ENCODE results near the gene ATXN1.
"Not testable (repeated sequence)": the region's sequence is repeated elsewhere in the genome, so short reads cannot be mapped to it uniquely, and the experiment has no call there.

The ATXN1 gene

DNA sequence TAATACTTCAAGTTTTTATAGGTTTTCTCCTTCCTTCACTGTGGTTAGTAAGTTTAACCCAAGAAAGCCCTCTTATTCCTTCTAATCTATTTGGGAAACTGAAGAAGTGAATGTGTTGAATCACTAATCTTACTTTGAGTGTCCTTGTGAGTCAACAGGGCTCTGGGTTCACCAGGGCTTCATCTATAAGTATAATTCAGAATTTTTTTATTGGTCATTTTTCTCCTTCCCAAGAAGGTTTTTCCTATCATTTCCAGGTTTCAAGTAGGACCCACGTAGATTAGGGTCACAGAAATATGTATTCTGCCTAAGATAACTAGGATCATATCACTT, 191.1 kb downstream of the ATXN1 start:
- no peak for DNase-seq (ENCODE audit: low read depth)

DNA sequence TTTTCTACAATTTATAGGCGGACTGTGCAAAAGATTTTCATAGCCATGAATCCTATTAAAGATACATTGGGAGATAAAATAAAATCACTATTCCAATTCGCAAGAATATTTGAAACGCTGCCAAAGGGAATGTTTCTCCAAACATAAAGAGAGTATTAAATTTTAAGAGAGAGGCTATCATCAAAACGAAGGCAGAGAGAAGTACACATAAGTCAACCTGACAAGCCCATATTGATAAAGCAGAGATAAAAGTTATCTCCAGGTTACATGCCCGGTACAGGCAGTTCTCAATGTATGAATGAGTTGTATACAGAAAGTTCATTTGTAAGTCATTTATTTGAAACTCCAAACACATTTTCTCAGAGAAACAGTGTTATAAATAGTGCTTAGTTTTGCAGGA, 193.1 kb downstream of the ATXN1 start:
- no peak for DNase-seq (ENCODE audit: low read depth)

DNA sequence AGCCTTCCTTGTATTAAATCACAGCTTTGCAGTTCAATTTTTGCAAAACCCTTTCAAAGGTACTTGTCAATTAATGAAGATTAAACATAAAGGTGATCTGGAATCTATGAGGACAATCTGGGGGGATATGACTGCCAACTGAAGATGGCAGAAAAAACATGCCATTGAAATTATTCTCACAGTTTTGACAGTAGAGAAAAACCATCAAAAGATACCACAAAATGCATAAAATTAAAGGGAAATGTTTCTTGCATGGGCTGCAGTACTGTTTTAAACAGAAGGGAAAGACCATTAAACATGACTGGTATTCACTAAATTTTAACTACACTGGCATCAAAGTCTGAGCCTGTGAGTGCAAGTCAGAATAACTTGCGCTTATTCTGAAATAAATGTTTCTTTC, 194.2 kb downstream of the ATXN1 start:
- DNase-seq (ENCODE audit: low read depth), result no peak

DNA sequence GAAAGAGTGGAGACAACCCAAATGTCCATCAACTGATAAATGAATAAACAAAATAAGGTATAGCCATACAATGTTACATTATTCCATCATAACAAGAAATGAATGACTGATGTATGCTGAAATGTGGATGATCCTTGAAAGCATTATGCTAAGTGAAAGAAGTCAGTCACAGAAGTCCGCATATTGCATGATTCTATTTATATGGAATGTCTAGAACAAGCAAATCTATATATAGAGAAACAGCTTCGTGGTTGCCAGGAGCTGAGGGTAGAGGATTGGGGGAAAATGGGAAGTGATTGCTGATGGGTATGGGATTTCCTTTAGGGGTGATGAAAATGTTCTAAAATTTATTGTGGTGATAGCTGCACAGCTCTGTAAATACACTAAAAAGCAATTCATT, 196.8 kb downstream of the ATXN1 start:
- peak; percentile 4 for DNase-seq (ENCODE audit: low read depth)

DNA sequence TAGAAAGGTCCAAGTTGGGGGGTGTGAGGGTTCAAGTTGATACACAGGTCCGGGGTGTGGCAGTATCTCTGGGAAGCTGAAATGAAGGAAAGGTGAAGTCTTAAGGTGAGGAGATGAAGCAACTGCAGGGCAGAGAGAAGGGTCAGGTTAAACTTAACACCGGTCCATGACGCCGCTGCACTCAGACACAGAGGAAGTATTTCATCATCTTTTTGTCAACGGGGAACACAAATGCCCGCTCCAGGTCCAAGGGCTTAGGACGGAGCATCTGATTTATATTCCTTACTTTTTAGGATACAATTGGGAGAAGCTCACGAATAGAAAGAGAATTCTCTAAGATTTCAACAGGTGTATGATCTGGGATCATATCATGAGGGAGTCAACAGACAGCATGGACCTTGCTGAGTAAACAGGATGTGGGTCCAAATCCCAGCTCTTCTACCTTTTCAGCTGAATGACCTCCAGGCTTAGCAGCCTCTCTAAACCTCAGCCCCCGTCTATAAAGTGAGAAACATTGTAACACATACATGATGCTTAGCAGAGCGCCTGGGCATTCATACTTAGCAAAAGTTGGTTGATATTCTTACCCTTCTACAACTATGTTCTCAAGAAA, 197.5 kb downstream of the ATXN1 start:
- DNase-seq (ENCODE audit: low read depth), result no peak

DNA sequence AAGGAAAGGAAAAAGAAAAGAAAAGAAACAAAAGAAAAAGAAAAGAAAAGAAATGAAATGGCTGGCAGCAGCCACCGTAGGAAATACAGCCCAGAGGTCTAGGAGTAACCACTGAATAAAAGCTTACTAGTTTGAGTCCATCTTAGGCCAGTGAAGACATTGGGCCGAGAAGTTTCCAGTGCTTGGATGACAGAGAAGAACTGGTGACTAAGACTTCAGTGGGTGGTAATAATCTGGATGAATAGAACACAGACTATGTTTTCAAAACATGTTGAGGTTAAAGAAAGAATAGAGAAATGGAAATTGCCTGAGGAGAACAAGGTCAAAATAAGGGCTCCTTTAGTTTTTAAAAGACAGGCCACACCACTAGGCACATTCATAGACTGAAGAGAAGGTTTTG, 198.8 kb downstream of the ATXN1 start:
- DNase-seq (ENCODE audit: low read depth), result no peak

DNA sequence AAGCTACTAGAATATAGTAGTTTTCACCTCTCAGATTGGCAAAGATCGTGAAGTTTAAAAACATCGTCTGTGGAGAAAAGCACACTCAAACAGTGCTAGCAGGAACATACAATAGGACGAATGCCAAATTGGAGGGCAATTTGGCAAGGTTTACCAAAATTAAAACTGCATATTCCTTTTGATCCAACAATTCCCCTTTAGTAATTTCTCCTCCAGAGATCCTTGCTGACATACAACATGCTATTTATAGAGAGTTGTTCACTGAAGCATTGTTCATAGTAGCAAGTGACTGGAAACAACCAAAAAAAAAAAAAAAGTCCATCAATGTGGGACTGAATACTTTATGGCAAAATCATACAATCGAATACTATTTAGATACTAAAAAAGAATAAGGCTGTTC, 202.2 kb downstream of the ATXN1 start:
- no peak for DNase-seq (ENCODE audit: low read depth)

DNA sequence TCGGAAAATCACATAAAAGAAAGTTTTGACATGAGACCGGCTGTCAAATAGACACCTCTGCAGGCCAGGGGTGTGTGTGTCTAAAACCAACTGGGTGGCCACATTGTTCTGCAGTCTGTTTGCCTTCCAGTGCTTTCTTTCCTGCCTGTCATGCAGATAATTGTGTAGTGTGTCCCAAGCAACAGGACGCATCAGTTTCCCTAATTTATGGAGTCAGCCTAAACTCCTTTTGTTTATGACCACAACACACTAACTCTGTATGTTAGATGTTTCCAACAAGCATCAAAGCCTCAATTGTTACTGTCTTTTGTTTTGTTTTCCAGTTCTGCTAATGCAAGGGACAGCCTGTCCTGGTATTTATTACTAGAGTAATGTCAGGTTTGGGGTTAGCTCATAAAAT, 205.7 kb downstream of the ATXN1 start:
- DNase-seq (ENCODE audit: low read depth), result no peak

DNA sequence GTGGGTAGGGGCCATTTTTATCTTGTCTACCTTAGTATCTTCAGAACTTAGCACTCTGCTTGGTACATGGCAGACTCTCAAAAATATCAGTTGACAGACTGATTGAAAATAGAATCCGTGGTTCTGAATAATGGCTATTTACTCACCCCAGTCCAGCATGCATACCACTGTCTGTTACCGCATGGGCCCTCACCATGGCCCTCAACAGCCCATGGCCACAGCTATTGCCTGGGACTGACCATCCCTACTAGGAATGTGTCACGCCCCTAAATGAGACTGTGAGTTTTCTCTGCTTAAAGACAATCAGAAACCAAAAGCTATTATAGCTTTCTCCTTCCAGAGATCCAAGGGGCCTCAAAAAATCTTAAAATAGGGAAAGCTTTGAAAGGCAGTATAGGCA, 207.7 kb downstream of the ATXN1 start:
- DNase-seq (ENCODE audit: low read depth), result no peak

DNA sequence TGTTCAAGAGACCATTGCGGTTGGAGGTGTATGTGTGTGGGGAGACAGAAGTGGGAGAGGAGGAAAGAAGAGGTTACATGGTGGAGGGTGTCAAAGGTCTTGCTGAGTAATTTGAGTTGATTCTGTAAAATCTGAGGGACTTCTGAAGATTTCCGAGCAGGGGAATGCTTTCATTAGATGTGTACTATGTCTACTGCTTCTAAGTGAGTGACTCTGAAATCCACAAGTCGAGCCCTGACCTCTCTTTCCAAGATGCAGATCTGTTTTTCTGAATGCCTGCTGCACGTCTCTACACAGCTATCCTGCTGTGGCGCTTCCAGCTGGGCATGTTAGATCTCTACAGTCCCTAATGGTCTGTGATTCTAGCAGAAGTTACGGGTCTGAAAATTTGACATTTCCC, 209.8 kb downstream of the ATXN1 start:
- no peak for DNase-seq (ENCODE audit: low read depth)

DNA sequence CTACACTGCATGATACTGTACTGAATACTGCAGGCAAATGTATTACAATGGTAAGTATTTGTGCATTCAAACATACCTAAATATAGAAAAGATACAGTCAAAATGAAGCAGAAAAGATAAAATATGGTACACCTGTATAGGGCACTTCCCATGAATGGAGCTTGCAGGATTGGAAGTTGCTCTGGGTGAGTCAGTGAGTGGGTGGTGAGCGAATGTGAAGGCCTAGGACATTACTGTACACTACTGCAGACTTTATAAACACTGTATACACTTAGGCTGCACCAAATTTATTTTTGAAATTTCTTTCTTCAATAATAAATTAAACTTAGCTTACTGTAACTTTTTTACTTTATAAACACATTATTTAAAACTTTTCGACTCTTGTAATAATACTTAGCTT, 213.1 kb downstream of the ATXN1 start:
- no peak for DNase-seq (ENCODE audit: low read depth)

DNA sequence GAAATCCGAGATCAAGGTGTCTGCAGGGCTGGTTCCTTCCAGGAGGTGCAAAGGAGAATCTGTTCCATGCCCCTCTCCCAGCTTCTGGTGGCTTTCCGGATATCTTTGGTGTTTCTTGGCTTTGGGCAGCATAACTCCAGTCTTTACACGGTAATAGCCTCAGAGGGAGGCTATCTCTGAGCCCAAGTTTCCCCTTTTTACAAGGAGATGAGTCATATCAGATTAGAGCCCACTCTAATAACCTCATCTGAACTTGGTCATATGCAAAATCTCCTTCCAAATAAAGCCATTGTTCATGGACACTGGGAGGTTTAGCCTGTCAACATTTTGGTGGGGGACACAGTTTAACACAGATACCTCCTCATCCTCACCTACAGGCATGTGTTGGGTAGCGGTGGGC, 213.7 kb downstream of the ATXN1 start:
- no peak for DNase-seq (ENCODE audit: low read depth)

DNA sequence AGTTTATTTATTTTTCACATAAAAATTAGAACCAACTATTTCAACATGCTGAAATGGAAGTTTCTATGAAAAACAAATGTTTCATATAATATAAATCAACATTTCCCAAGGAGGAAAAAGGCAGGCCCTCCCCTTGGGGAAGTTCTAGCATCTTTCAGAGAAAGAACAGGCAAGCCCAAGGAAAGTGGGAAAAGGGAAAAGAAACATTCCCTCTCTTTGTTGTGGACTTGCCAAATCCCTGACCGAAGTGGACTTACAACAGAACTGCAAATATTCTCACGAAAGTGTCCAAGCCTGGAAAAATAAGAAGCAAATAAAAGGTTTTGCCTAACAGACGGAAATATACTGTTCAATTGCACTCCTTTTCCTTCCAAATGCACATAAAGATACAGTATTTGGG, 214.4 kb downstream of the ATXN1 start:
- no peak for DNase-seq (ENCODE audit: low read depth)

DNA sequence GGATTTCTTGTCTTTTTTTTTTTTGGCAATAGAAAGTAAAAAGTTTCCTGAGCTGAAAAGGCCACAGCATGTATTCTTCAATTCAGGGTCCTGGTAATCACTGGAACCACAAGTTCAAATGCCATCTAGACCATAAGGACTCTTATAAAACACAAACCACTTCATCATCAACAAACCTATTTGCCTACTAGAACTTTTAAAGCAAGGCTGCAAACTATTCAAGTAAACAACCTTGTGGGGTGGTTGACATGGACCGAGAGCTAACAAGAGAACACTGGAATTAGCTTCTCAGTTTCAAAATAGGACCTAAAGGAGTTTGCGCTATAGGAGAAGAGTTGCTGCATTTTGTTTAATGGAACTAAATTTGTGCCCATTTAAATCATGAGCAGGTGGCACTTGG, 215.9 kb downstream of the ATXN1 start:
- DNase-seq (ENCODE audit: low read depth), result no peak

DNA sequence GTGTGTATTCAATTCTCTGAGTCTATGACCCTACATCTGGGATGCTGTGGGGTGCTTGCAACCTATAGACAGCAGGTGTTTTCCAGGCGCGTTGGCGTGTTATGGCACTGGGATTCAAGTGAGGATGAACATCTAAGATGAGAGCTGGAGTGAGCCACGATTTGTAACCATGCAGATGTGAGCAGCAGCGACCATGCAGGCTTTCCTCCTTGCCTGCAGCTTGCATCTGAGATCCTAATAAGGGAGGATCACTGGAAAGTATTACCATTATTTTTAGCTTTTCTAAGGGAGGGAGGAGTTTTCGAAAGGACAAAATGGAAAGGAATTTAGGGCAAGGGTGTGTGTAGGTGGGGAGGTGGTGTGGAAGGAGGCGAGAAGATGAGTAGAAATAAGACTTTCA, 216.7 kb downstream of the ATXN1 start:
- DNase-seq (ENCODE audit: low read depth), result no peak

DNA sequence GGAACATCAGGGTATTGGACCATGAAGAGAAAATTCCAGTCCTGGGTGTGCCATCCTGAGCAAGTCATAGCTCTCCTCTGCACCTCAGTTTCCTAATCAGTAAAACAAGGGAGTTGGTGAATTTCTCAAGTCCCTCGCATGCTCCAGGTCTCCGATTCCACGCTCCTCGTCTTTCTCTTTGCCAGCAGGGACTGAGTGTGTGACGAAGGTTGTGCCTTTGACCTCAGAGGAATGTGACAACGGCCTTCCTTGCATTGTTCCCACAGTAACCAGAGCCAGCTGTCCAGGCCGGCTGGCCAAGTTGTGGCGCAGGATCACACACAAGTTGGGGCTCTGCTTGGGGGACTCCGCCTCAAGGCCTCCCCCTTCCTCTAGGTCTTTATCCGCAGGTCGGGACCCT, 217.3 kb downstream of the ATXN1 start:
- DNase-seq (ENCODE audit: low read depth), result no peak

DNA sequence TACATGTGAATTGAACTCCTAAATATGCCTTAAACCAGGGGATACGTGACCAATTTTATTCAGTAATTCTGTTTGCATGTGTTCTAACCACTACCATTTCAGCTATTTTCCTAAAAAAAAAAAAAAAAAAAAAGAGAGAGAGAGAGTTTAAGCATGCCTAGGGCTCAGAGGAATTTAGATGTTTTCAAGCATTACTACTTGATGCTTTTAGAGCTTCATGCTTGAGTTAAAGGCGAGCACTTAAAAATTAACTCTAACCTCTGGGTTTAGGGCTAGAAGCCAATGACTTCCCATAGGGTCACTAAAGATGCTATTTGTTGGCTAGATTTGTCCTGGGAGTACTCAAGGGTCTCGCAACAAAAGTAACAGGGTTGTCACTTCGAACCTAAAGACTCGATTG, 217.7 kb downstream of the ATXN1 start:
- DNase-seq (ENCODE audit: low read depth), result no peak

DNA sequence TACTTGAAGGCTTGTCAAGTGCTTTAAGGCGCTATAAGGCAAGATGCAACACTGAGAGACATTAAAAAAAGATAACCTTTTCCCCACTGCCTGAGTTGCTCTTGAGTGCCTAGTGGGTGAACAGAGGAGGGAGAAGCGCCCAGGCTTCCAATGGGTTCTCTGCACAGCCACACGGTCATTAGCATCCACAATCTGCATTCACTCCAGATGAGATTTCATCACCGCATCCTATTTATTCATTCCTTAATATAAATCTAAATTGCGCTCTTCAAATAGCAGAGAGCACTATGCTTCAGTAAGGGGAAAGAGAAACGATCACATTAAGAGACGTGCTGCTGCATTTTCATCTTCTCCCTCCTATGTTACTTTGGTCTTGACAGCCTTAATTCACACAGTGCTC, 219.2 kb downstream of the ATXN1 start:
- DNase-seq (ENCODE audit: low read depth), result no peak

DNA sequence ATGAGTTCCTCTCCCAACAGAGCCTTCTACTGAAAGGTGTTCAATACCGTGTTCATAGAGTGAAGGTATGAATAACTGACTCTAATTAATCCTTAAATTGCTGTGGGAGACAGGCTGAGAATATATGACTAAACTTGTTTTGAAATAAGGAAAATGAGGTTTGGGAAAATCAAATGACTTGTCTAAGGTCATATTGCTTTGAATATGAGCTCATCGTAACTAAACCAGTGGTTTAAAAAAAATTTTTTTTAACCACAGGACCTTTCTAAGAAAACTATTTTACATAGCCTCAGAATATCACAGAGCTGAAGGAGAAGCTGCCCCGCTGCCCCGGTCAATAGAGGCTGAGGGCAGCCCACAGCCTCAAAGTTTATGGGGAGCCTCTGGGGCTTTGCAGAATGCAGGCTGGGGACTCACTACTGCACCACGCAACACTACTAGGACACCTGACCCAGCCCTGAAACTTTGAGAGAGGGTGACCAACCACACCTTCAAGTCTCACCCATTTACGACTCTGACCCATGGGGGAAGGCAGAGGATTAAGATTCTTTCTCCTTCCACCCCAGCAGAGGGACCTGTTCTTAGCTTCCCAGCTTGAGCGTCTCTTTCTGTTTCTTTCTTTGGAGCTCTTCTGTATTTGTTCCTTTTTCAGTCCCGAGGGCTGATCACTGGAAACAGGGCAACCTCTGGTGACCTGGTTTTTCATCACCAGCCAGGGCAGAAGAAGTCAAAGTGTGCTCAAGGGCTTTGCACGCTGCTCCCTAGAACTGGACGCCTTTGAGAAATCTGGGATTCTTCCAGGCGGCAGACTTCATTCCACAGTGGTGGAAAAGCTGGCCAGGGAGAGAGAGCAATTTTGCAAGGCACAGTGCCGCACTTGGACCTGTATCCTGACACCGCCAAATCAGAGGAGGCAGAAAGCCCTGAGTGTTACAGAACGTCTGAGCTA, 220.2 kb downstream of the ATXN1 start:
- DNase-seq (ENCODE audit: low read depth), result no peak

DNA sequence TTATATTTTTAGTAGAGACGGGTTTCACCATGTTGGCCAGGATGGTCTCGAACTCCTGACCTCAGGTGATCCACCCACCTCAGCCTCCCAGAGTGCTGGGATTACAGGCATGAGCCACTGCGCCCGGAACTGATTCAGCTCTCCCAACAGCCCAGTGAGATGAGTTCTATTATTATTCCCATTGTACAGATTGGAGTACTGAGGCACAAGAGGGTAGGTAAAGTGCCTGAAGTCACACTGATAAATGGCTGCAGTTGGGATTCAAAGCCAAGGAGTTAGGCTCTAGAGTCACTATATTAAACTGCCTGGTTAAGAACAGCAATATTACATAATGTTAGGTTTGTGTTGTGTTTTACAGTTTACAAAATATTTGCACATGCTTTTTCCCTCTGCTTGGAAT, 220.9 kb downstream of the ATXN1 start:
- not testable (repeated sequence) for DNase-seq (ENCODE audit: low read depth)

DNA sequence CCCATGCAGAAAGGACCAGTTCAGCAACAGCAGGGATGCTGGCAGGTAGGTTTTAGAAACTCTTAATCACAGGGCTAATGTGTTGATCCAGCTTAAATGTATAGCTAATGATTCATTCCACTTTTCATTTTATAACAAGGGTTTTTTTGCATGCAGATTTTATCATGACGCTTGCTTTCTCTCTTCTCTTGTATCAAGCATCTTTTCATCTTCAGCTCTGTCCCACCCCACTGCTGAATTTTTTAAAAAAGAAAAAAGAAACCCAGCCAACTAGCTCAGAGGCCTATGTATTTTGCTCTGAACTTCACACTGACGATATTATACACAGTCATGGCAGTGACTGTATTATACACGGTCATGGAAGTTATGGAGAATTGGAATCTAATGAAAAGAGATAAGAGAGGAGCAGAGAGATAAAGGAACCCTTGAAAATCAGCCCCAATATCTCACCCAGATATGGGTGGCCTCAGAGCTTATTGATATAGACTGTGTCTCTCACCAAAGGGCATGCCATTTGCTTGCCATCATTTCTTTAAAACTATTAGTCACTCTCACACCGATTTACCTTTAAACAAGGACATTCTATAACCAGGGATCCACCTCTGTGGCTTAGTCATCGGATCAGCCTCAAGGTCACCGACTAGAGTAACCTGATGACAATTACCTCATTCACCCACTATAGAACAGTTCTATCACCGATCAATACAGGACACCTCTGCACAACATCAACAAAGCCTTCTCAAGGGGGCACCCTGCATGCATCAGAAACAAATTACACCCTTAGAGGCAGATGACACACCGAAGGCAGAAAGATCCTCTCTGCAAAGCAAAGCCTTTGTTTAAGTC, 222.0 kb downstream of the ATXN1 start:
- DNase-seq (ENCODE audit: low read depth), result no peak

DNA sequence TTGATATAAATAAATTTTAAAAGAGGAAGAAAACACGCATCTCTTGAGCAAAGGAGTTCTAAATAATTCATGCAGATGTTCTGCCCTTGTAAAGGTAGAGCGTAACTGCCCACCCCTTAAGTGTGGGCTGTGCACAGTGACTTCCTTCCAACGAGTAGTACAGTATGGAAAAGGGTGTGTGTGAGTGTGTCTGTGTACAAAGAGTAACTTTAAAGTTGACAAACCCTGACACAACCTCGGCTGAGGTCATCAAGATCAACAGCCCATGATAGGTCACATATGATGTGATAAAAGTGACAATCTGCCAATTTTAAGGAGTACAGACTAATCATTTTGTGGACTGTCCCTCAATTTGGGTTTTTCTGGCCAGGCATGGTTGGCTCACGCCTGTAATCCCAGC, 225.7 kb downstream of the ATXN1 start:
- no peak for DNase-seq (ENCODE audit: low read depth)

DNA sequence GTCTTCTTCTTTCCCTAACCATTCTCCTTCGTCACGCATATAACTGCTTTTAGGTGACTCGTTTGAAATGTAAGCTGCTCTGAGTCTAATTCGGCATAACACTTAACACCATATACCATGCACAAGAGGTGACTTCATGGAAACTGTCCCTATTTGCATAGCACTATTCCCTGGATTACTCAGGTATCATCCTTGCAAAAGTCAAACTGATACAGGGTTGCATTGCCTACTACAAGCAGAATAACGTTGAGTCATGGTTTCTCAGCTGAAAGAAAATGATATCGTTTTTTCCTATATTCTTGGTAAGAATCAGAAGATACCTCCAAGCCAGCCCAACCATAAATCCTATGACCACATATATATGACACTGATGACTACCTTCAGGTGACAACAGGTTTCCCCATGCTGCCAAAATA, 227.5 kb downstream of the ATXN1 start:
- DNase-seq (ENCODE audit: low read depth), result no peak
